HG02759 (cell line): ENCODE results near the gene PFAS.

Source experiments
- ATAC-seq: cut with Tn5 transposase; IDR thresholded peaks from one replicate; pipeline ENCODE4 v1.9.1; 2021; ENCODE audit warnings: mild to moderate bottlenecking, moderate library complexity; ENCODE audit not compliant: unreplicated experiment

Gene PFAS

GRCh38 chr17:8267480-8268147 lies 18.5 kb downstream of the PFAS start:
- ATAC-seq = no peak

- ATAC-seq = no peak
Measured at GRCh38 chr17:8268550-8269298, 19.6 kb downstream of the PFAS start.

- ATAC-seq = no peak
Measured at GRCh38 chr17:8272421-8272820, 23.3 kb downstream of the PFAS start.

- ATAC-seq = no peak
Measured at GRCh38 chr17:8273884-8274444, 24.9 kb downstream of the PFAS start.

GRCh38 chr17:8274816-8275215 lies 25.7 kb downstream of the PFAS start:
- no peak for ATAC-seq

- ATAC-seq = no peak
Measured at GRCh38 chr17:8275421-8276290, 26.6 kb downstream of the PFAS start.

GRCh38 chr17:8277317-8277716 lies 28.2 kb downstream of the PFAS start:
- no peak for ATAC-seq

- ATAC-seq = no peak
Measured at GRCh38 chr17:8282345-8282744, 33.3 kb downstream of the PFAS start.

- ATAC-seq = no peak
Measured at GRCh38 chr17:8283356-8283755, 34.3 kb downstream of the PFAS start.

- no peak for ATAC-seq
Measured at GRCh38 chr17:8284126-8284525, 35.0 kb downstream of the PFAS start.

- ATAC-seq = no peak
Measured at GRCh38 chr17:8285270-8286181, 36.4 kb downstream of the PFAS start.

- no peak for ATAC-seq
Measured at GRCh38 chr17:8287651-8288335, 38.7 kb downstream of the PFAS start.

- peak; percentile 87 for ATAC-seq
Measured at GRCh38 chr17:8288336-8289102, 39.4 kb downstream of the PFAS start, which contains the start of gene RANGRF. Gene RANGRF, plus strand, starts transcription at chr17:8288670. Its CDS starts 119 bp downstream, at chr17:8288789.

GRCh38 chr17:8289103-8289397 lies 40.0 kb downstream of the PFAS start:
- no peak for ATAC-seq

GRCh38 chr17:8290043-8290442 lies 41.0 kb downstream of the PFAS start:
- ATAC-seq = no peak

- no peak for ATAC-seq
Measured at GRCh38 chr17:8292639-8293395, 43.7 kb downstream of the PFAS start.

- ATAC-seq = no peak
Measured at GRCh38 chr17:8294361-8294760, 45.3 kb downstream of the PFAS start.

GRCh38 chr17:8294814-8295316 lies 45.8 kb downstream of the PFAS start:
- no peak for ATAC-seq
